H1 (cell line): ENCODE measurements around the gene KRT76. TPM values are rescaled to one million over a fixed set of nuclear protein-coding genes. Genes with fewer than 3 reads are reported as not detected.

Experiments used
- CTCF ChIA-PET: fragments of 300-600 bp; sonication (Branson Sonifier 250); formaldehyde crosslinking; loops from one replicate; lab custom pipeline; 2021; ENCODE audit not compliant: partially characterized antibody; lab: Charles Lee
- POLR2A ChIA-PET: fragments of 300-600 bp; sonication (Branson Sonifier 250); formaldehyde crosslinking; loops from one replicate; lab custom pipeline; 2021; ENCODE audit warnings: inconsistent platforms; ENCODE audit not compliant: partially characterized antibody; lab: Charles Lee
- DNase-seq, 2 experiments: peaks; one replicate each; pipeline versions ENCODE4 v3.0.0 to v3.0.0-alpha.2; 2010 to 2022; ENCODE audit warnings: low spot score in 2 of 2, low read depth in 1 of 2, mixed read lengths in 1 of 2
- FAIRE-seq: peaks from 2 replicates; lab custom pipeline; 2011; peaks lifted over from hg19 to GRCh38; lab: Jason Lieb, UNC
- H2AFZ ChIP-seq: 2 replicates; pipeline ENCODE4 v1.8.1; 2012; ENCODE audit warnings: low read length, inconsistent platforms
- H2AK5ac ChIP-seq: 2 replicates; pipeline ENCODE4 v1.6.1; 2013; ENCODE audit warnings: low read depth, low read length
- H2BK120ac ChIP-seq: replicated peaks from 2 replicates; pipeline ENCODE3; 2013; ENCODE audit warnings: low read depth, low read length, inconsistent platforms
- H2BK12ac ChIP-seq: 2 replicates; pipeline ENCODE4 v1.6.1; 2013; ENCODE audit warnings: low read depth, low read length
- H2BK15ac ChIP-seq: 2 replicates; pipeline ENCODE4 v1.6.1; 2013; ENCODE audit warnings: low read length
- H2BK20ac ChIP-seq: 2 replicates; pipeline ENCODE4 v1.6.1; 2013; ENCODE audit warnings: low read length
- H2BK5ac ChIP-seq: 2 replicates; pipeline ENCODE4 v1.6.1; 2013; ENCODE audit warnings: low read depth, low read length
- H3K14ac ChIP-seq: 2 replicates; pipeline ENCODE4 v1.6.1; 2013; ENCODE audit warnings: inconsistent platforms; ENCODE audit not compliant: insufficient read length
- H3K18ac ChIP-seq: 2 replicates; pipeline ENCODE4 v1.6.1; 2013; ENCODE audit warnings: low read length; ENCODE audit errors: extremely low read depth
- H3K23ac ChIP-seq: 2 replicates; pipeline ENCODE4 v1.6.1; 2013; ENCODE audit warnings: inconsistent platforms; ENCODE audit not compliant: insufficient read length
- H3K23me2 ChIP-seq: 2 replicates; pipeline ENCODE4 v1.6.1; 2013; ENCODE audit warnings: low read depth, low read length
- H3K27ac ChIP-seq: 2 replicates; pipeline ENCODE4 v1.6.1; 2011; ENCODE audit warnings: low read depth, low read length, inconsistent platforms
- H3K27me3 ChIP-seq, 4 experiments: replicated peaks in 1 of 4; 1 replicate in 1 of 4; 2 replicates in 3 of 4; pipeline versions ENCODE4 v1.6.1 to v1.8.1; 2011 to 2013; ENCODE audit warnings: low read length in 3 of 4, mild to moderate bottlenecking in 3 of 4, inconsistent platforms in 2 of 4, mixed read lengths in 2 of 4, moderate library complexity in 1 of 4; ENCODE audit not compliant: control insufficient read depth in 3 of 4, insufficient read depth in 3 of 4; ENCODE audit errors: extremely low read depth in 1 of 4
- H3K36me3 ChIP-seq, 4 experiments: 2 replicates each; pipeline versions ENCODE4 v1.6.1 to v1.8.1; 2011 to 2013; ENCODE audit warnings: mild to moderate bottlenecking in 4 of 4, low read length in 3 of 4, moderate library complexity in 2 of 4, control low read depth in 1 of 4, inconsistent platforms in 1 of 4; ENCODE audit not compliant: insufficient read depth in 4 of 4, control insufficient read depth in 2 of 4
- H3K4ac ChIP-seq: replicated peaks from 2 replicates; pipeline ENCODE3; 2013; ENCODE audit warnings: low read length, low read depth, mixed read lengths, inconsistent platforms; ENCODE audit not compliant: insufficient read length
- H3K4me1 ChIP-seq, 4 experiments: replicated peaks in 1 of 4; 1 replicate in 1 of 4; 2 replicates in 3 of 4; pipeline versions ENCODE4 v1.6.1 to v1.8.1; 2011 to 2013; ENCODE audit warnings: low read length in 3 of 4, inconsistent platforms in 2 of 4, mixed read lengths in 1 of 4; ENCODE audit not compliant: insufficient read depth in 4 of 4, control insufficient read depth in 3 of 4
- H3K4me2 ChIP-seq, 2 experiments: 2 replicates each; pipeline versions ENCODE4 v1.6.1 to v1.8.1; 2011 to 2013; ENCODE audit warnings: low read depth in 2 of 2, low read length in 2 of 2, control low read depth in 1 of 2, inconsistent platforms in 1 of 2, mild to moderate bottlenecking in 1 of 2; ENCODE audit not compliant: insufficient read depth in 1 of 2
- H3K4me3 ChIP-seq, 4 experiments: fragments of 200-600, 300-600 bp in 1 of 4; sonication (generic), shearing (Covaris generic), sonication (Bioruptor Twin) in 1 of 4; 2 replicates each; pipeline versions ENCODE4 v1.5.1 to v1.8.1; 2011 to 2016; ENCODE audit warnings: low read length in 4 of 4, low read depth in 3 of 4, control low read depth in 2 of 4, inconsistent platforms in 2 of 4, mild to moderate bottlenecking in 2 of 4, mixed read lengths in 1 of 4, moderate library complexity in 1 of 4; ENCODE audit not compliant: insufficient read depth in 2 of 4; ENCODE audit errors: extremely low read depth in 1 of 4
- H3K56ac ChIP-seq: replicated peaks from 2 replicates; pipeline ENCODE3; 2013; ENCODE audit warnings: low read depth, mild to moderate bottlenecking, mixed read lengths, low read length, inconsistent platforms; ENCODE audit not compliant: insufficient read length
- H3K79me1 ChIP-seq: 2 replicates; pipeline ENCODE4 v1.6.1; 2013; ENCODE audit warnings: low read depth, low read length, control low read depth
- H3K79me2 ChIP-seq, 2 experiments: 2 replicates each; pipeline versions ENCODE4 v1.6.1 to v1.8.1; 2012 to 2013; ENCODE audit warnings: low read length in 2 of 2, mild to moderate bottlenecking in 2 of 2, inconsistent platforms in 1 of 2; ENCODE audit not compliant: insufficient read depth in 2 of 2, control insufficient read depth in 1 of 2
- H3K9ac ChIP-seq, 4 experiments: replicated peaks in 1 of 4; 1 replicate in 1 of 4; 2 replicates in 3 of 4; pipeline versions ENCODE4 v1.6.1 to v1.8.1; 2011 to 2013; ENCODE audit warnings: low read depth in 3 of 4, low read length in 3 of 4, control low read depth in 2 of 4, mild to moderate bottlenecking in 2 of 4, moderate library complexity in 2 of 4, inconsistent platforms in 1 of 4; ENCODE audit errors: extremely low read depth in 1 of 4
- H3K9me3 ChIP-seq, 2 experiments: 2 replicates each; pipeline versions ENCODE4 v1.6.1 to v1.8.1; 2012 to 2013; ENCODE audit warnings: mild to moderate bottlenecking in 2 of 2, moderate library complexity in 2 of 2, control low read depth in 1 of 2, inconsistent platforms in 1 of 2, low read depth in 1 of 2, low read length in 1 of 2, mixed read lengths in 1 of 2; ENCODE audit not compliant: insufficient read depth in 2 of 2
- H4K20me1 ChIP-seq, 2 experiments: replicated peaks in 1 of 2; 2 replicates each; pipeline versions ENCODE3 to v1.8.1; 2011 to 2013; ENCODE audit warnings: inconsistent platforms in 2 of 2, low read length in 2 of 2, mild to moderate bottlenecking in 1 of 2; ENCODE audit not compliant: insufficient read depth in 2 of 2, control insufficient read depth in 1 of 2
- H4K5ac ChIP-seq: 2 replicates; pipeline ENCODE4 v1.6.1; 2013; ENCODE audit warnings: low read length, low read depth, mixed read lengths, inconsistent platforms; ENCODE audit not compliant: insufficient read length
- H4K8ac ChIP-seq: 2 replicates; pipeline ENCODE4 v1.8.0; 2013; ENCODE audit warnings: mild to moderate bottlenecking, moderate library complexity, low read length, inconsistent platforms; ENCODE audit not compliant: insufficient read depth; ENCODE audit errors: extremely low read depth
- H4K91ac ChIP-seq: replicated peaks from 2 replicates; pipeline ENCODE3; 2013; ENCODE audit warnings: low read length, mixed read lengths, inconsistent platforms; ENCODE audit not compliant: insufficient read length
- ATF3 ChIP-seq: IDR thresholded peaks from 2 replicates; pipeline ENCODE4 v1.6.1; 2011; ENCODE audit warnings: low read depth, mild to moderate bottlenecking, low read length; ENCODE audit not compliant: insufficient read depth
- BRCA1 ChIP-seq: IDR thresholded peaks from 2 replicates; pipeline ENCODE4 v1.6.1; 2012; ENCODE audit warnings: low read depth, low read length, improper control_type of control experiment
- EP300 ChIP-seq, 2 experiments: IDR thresholded peaks; 1 replicate in 1 of 2; 2 replicates in 1 of 2; pipeline ENCODE4 v1.6.1; 2011 to 2012; ENCODE audit warnings: low read depth in 2 of 2, low read length in 2 of 2, mild to moderate bottlenecking in 2 of 2, borderline replicate concordance in 1 of 2, inconsistent platforms in 1 of 2, moderate library complexity in 1 of 2
- FOSL1 ChIP-seq: IDR thresholded peaks from 2 replicates; pipeline ENCODE4 v1.6.1; 2011; ENCODE audit warnings: mild to moderate bottlenecking, low read depth, low read length, moderate library complexity; ENCODE audit not compliant: insufficient read depth
- MAFK ChIP-seq: IDR thresholded peaks from 2 replicates; pipeline ENCODE4 v1.6.1; 2012; ENCODE audit warnings: low read depth, mild to moderate bottlenecking, improper control_type of control experiment, low read length
- RBBP5 ChIP-seq: IDR thresholded peaks from 2 replicates; pipeline ENCODE4 v1.7.1; 2012; ENCODE audit warnings: low read depth, mild to moderate bottlenecking, inconsistent platforms, low read length, moderate library complexity, borderline replicate concordance
- RXRA ChIP-seq: IDR thresholded peaks from 2 replicates; pipeline ENCODE4 v1.6.1; 2011; ENCODE audit warnings: low read depth, mild to moderate bottlenecking, low read length, moderate library complexity; ENCODE audit not compliant: insufficient read depth
- SAP30 ChIP-seq: fragments of 300-600 bp; sonication (generic); IDR thresholded peaks from 2 replicates; pipeline ENCODE4 v1.7.1; 2012; ENCODE audit warnings: low read length, moderate library complexity, mild to moderate bottlenecking, inconsistent platforms; ENCODE audit not compliant: insufficient read depth, insufficient replicate concordance
- SP1 ChIP-seq: IDR thresholded peaks from 2 replicates; pipeline ENCODE4 v1.6.1; 2011; ENCODE audit warnings: low read depth, low read length
- TAF7 ChIP-seq: optimal IDR thresholded peaks from 2 replicates; pipeline ENCODE3; 2011; ENCODE audit warnings: low read depth, mild to moderate bottlenecking, inconsistent platforms, low read length, moderate library complexity, borderline replicate concordance
- TBP ChIP-seq: IDR thresholded peaks from 2 replicates; pipeline ENCODE4 v1.6.1; 2011; ENCODE audit warnings: low read depth, low read length, improper control_type of control experiment
- WGBS, 2 experiments: shearing (Covaris generic) in 1 of 2; methylation state at CpG; one replicate each; pipeline versions ENCODE4 v1.1.6 to v1.1.7; 2013 to 2015; ENCODE audit warnings: low lambda C conversion rate in 2 of 2, mixed read lengths in 2 of 2, inconsistent platforms in 1 of 2, low coverage in 1 of 2, missing lambda C conversion rate in 1 of 2; ENCODE audit not compliant: insufficient replicate concordance in 2 of 2, insufficient coverage in 1 of 2, insufficient read length in 1 of 2; ENCODE audit errors: extremely low coverage in 1 of 2, missing lambda C conversion rate in 1 of 2; 5-methylcytosine and 5-hydroxymethylcytosine counted together
- polyA plus RNA-seq, 7 experiments: library from polyadenylated mRNA; depleted of rRNA in 3 of 7; stranded (reverse) in 5 of 7; unstranded in 2 of 7; fragments of >200 nt in 5 of 7; fragments of 200-250 nt in 2 of 7; gene quantifications; 1 replicate in 5 of 7; 2 replicates in 1 of 7; 4 replicates in 1 of 7; pipeline versions ENCODE4 v1.2.1 to v1.2.3, GENCODE V29; 2011 to 2013; ENCODE audit warnings: missing spikeins in 2 of 7, mixed read lengths in 2 of 7
- total RNA-seq: library from RNA; stranded (reverse); fragmentation: NEBNext Ultra II Directional; extraction: Animal tissue kit (Norgen Biotek cat#: 25700); gene quantifications from 2 replicates; pipeline ENCODE4 v1.2.1, GENCODE V29; 2021

KRT76 gene
- total and polyA plus RNA-seq, 2 of the 8 experiments (the other 6 are each of a cell fraction or from before 2014, with no cell fraction given) = not detected

- no peak for DNase-seq
- ChIA-PET POLR2A (no interaction called here), CTCF (interaction anchor here (1.2 kb wide), 1 partner anchor 34 kb away, joined by 3 read pairs; no protein-coding TSS in a partner anchor)
- Histone ChIP-seq H3K18ac (no peak overlapping the region), H3K23ac (no peak overlapping the region), H2BK15ac (no peak overlapping the region), H3K56ac (no peak overlapping the region), H2BK120ac (no peak overlapping the region), H2BK5ac (no peak overlapping the region), H2BK12ac (no peak overlapping the region), H2BK20ac (no peak overlapping the region), H3K27ac (no peak overlapping the region), H3K27me3 (no peaks in the 10 kb centered on the region), H4K5ac (no peak overlapping the region), H3K4me1 (peaks cover 0 to 3% (median under 1%) of the 10 kb centered on the region in 4 experiments; a peak in 2 of 7 replicates), H4K8ac (no peak overlapping the region), H3K36me3 (no peaks in the 10 kb centered on the region), H2AK5ac (no peak overlapping the region), H3K4me2 (no peak overlapping the region), H3K9ac (no peak overlapping the region), H3K4me3 (no peak overlapping the region), H4K20me1 (no peaks in the 10 kb centered on the region), H2AFZ (no peak overlapping the region), H3K9me3 (no peaks in the 10 kb centered on the region), H3K23me2 (no peaks in the 10 kb centered on the region), H4K91ac (no peak overlapping the region), H3K79me2 (no peaks in the 10 kb centered on the region), H3K79me1 (no peaks in the 10 kb centered on the region), H3K4ac (no peak overlapping the region), H3K14ac (no peak overlapping the region)
- WGBS, 2 experiments = 70% methylated on average over 5 of the region's 5 CpGs; no CpG with 5 or more reads in 1 of the 2 experiments
- FAIRE-seq = no peak
- no peak for TF ChIP-seq SAP30
- no peak for TF ChIP-seq BRCA1
- TF ChIP-seq MAFK = no peak
- no peak for TF ChIP-seq RXRA
- no peak for TF ChIP-seq EP300 (IDR thresholded peaks at IDR 0.05; ENCODE audit: borderline replicate concordance in 1 of 2, low read depth in 2 of 2, low read length in 2 of 2)
- TF ChIP-seq ATF3 = no peak
- no peak for TF ChIP-seq SP1
- no peak for TF ChIP-seq TAF7
- no peak for TF ChIP-seq RBBP5
- TF ChIP-seq TBP = no peak
- TF ChIP-seq FOSL1 = no peak
These were observed 33.4 kb upstream of the KRT76 start for GRCh38 chr12:52810554-52810953.
